Activated naive CD8-positive, alpha-beta T cell treated with anti-CD3 and anti-CD28 coated beads, Interleukin-2, amount 10 ng/mL, durations not matched to agents 7 days and 5 days (primary cell): Measurements from ENCODE around the gene PGBD5. TPM values are rescaled to one million over a fixed set of nuclear protein-coding genes. Genes with fewer than 3 reads are reported as not detected.

Source experiments
- ATAC-seq: fragments of 150-1000 bp; cut with Tn5 transposase; one replicate; pipeline ENCODE4 v1.10.0; 2021; ENCODE audit warnings: low read depth, moderate library complexity
- POLR2A ChIA-PET: fragments of 350-600 bp; sonication (Branson Sonifier 250); formaldehyde crosslinking; loops from one replicate; lab custom pipeline; 2021; ENCODE audit warnings: antibody characterized with exemption; lab: Charles Lee
- DNase-seq: peaks from one replicate; pipeline ENCODE4 v3.0.0; 2021
- H3K27ac Mint-ChIP-seq: one replicate; pipeline ENCODE4 v1.8.0; 2022; ENCODE audit warnings: mild to moderate bottlenecking, mixed read lengths
- H3K27me3 Mint-ChIP-seq: one replicate; pipeline ENCODE4 v1.8.0; 2022; ENCODE audit warnings: mild to moderate bottlenecking, moderate library complexity, mixed read lengths
- H3K36me3 Mint-ChIP-seq: one replicate; pipeline ENCODE4 v1.8.0; 2021; ENCODE audit warnings: mild to moderate bottlenecking, mixed read lengths
- H3K4me1 Mint-ChIP-seq: one replicate; pipeline ENCODE4 v1.8.0; 2021; ENCODE audit warnings: mixed read lengths
- H3K4me3 Mint-ChIP-seq: one replicate; pipeline ENCODE4 v1.8.0; 2022; ENCODE audit warnings: mild to moderate bottlenecking, moderate library complexity, mixed read lengths
- H3K9me3 Mint-ChIP-seq: one replicate; pipeline ENCODE4 v1.8.0; 2021; ENCODE audit warnings: mixed read lengths
- total RNA-seq, 2 experiments: library from RNA; stranded (reverse); gene quantifications; one replicate each; pipeline ENCODE4 v1.2.3, GENCODE V29; 2021

PGBD5 gene
- total RNA-seq, 2 experiments from 2014 or later: not detected

- ATAC-seq (no peak), DNase-seq (no peak)
- Mint-ChIP-seq H3K27me3 (peaks cover 8% of the 10 kb centered on the region), H3K9me3 (no peaks in the 10 kb centered on the region), H3K36me3 (no peaks in the 10 kb centered on the region), H3K4me1 (peaks cover 7% of the 10 kb centered on the region), H3K27ac (no peak overlapping the region), H3K4me3 (no peak overlapping the region)
- POLR2A ChIA-PET: no interaction called here
Observed at GRCh38 chr1:230309646-230310177, 116.4 kb downstream of the PGBD5 start.

- Mint-ChIP-seq H3K4me3 (no peak overlapping the region), H3K4me1 (peaks cover 9% of the 10 kb centered on the region), H3K27me3 (peaks cover 8% of the 10 kb centered on the region), H3K9me3 (no peaks in the 10 kb centered on the region), H3K27ac (no peak overlapping the region), H3K36me3 (no peaks in the 10 kb centered on the region)
- DNase-seq (no peak), ATAC-seq (no peak)
- POLR2A ChIA-PET: no interaction called here
Observed at GRCh38 chr1:230308821-230309220, 117.3 kb downstream of the PGBD5 start.

- H3K27ac Mint-ChIP-seq: no peak overlapping the region
- POLR2A ChIA-PET: no interaction called here
Observed at GRCh38 chr1:230308039-230308438, 118.1 kb downstream of the PGBD5 start.

GRCh38 chr1:230307213-230307612 is 118.9 kb downstream of the PGBD5 start:
- Mint-ChIP-seq H3K27me3 (peaks cover 4% of the 10 kb centered on the region), H3K4me1 (peaks cover 11% of the 10 kb centered on the region), H3K4me3 (no peak overlapping the region), H3K36me3 (no peaks in the 10 kb centered on the region), H3K27ac (no peak overlapping the region), H3K9me3 (no peaks in the 10 kb centered on the region)
- DNase-seq: no peak
- no peak for ATAC-seq
- POLR2A ChIA-PET: no interaction called here

More at GRCh38 chr1:230308039-230308438, 118.1 kb downstream of the PGBD5 start:
- Mint-ChIP-seq H3K4me3 (no peak overlapping the region), H3K4me1 (peaks cover 11% of the 10 kb centered on the region), H3K9me3 (no peaks in the 10 kb centered on the region), H3K27me3 (peaks cover 7% of the 10 kb centered on the region), H3K36me3 (no peaks in the 10 kb centered on the region)
- ATAC-seq: no peak
- no peak for DNase-seq

GRCh38 chr1:230306169-230306568 is 120.0 kb downstream of the PGBD5 start:
- H3K4me3 Mint-ChIP-seq: no peak overlapping the region
- peak; percentile 80 for ATAC-seq
- no peaks in the 10 kb centered on the region for H3K36me3 Mint-ChIP-seq
- POLR2A ChIA-PET: interaction anchor here (0.7 kb wide), 2 partner anchors 202 to 1043 kb away, joined by 3 to 5 read pairs; no protein-coding TSS in a partner anchor
- H3K27me3 Mint-ChIP-seq: peaks cover 4% of the 10 kb centered on the region
- peaks cover 11% of the 10 kb centered on the region for H3K4me1 Mint-ChIP-seq
- no peak for DNase-seq
- peak overlapping the region; percentile 21 for H3K27ac Mint-ChIP-seq
- H3K9me3 Mint-ChIP-seq: no peaks in the 10 kb centered on the region

- Mint-ChIP-seq H3K27me3 (peaks cover 3% of the 10 kb centered on the region), H3K9me3 (no peaks in the 10 kb centered on the region), H3K4me1 (peaks cover 8% of the 10 kb centered on the region), H3K4me3 (no peak overlapping the region), H3K36me3 (no peaks in the 10 kb centered on the region), H3K27ac (no peak overlapping the region)
- ATAC-seq: no peak
- POLR2A ChIA-PET: no interaction called here
- no peak for DNase-seq
Observed at GRCh38 chr1:230303822-230304221, 122.3 kb downstream of the PGBD5 start.

- H3K9me3 Mint-ChIP-seq: no peaks in the 10 kb centered on the region
- POLR2A ChIA-PET: no interaction called here
- no peaks in the 10 kb centered on the region for H3K36me3 Mint-ChIP-seq
- H3K4me3 Mint-ChIP-seq: no peak overlapping the region
- no peak for DNase-seq
- H3K27me3 Mint-ChIP-seq: peaks cover 3% of the 10 kb centered on the region
- ATAC-seq: no peak
- H3K27ac Mint-ChIP-seq: no peak overlapping the region
- H3K4me1 Mint-ChIP-seq: peaks cover 8% of the 10 kb centered on the region
Observed at GRCh38 chr1:230303069-230303468, 123.1 kb downstream of the PGBD5 start.

GRCh38 chr1:230301822-230302221 is 124.3 kb downstream of the PGBD5 start:
- peaks cover 8% of the 10 kb centered on the region for H3K4me1 Mint-ChIP-seq
- ATAC-seq: no peak
- POLR2A ChIA-PET: no interaction called here
- H3K36me3 Mint-ChIP-seq: no peaks in the 10 kb centered on the region
- no peaks in the 10 kb centered on the region for H3K9me3 Mint-ChIP-seq
- no peak for DNase-seq
- no peak overlapping the region for H3K4me3 Mint-ChIP-seq
- no peak overlapping the region for H3K27ac Mint-ChIP-seq
- peaks cover 5% of the 10 kb centered on the region for H3K27me3 Mint-ChIP-seq

- POLR2A ChIA-PET: no interaction called here
- Mint-ChIP-seq H3K4me1 (peaks cover 8% of the 10 kb centered on the region), H3K27ac (no peak overlapping the region), H3K27me3 (peaks cover 6% of the 10 kb centered on the region), H3K4me3 (no peak overlapping the region), H3K36me3 (no peaks in the 10 kb centered on the region), H3K9me3 (no peaks in the 10 kb centered on the region)
- DNase-seq (no peak), ATAC-seq (no peak)
Observed at GRCh38 chr1:230301322-230301721, 124.8 kb downstream of the PGBD5 start.

- no peak overlapping the region for H3K27ac Mint-ChIP-seq
- no peaks in the 10 kb centered on the region for H3K9me3 Mint-ChIP-seq
- H3K4me3 Mint-ChIP-seq: no peak overlapping the region
- DNase-seq (no peak), ATAC-seq (no peak)
- peaks cover 5% of the 10 kb centered on the region for H3K4me1 Mint-ChIP-seq
- H3K27me3 Mint-ChIP-seq: peaks cover 13% of the 10 kb centered on the region
- POLR2A ChIA-PET: no interaction called here
- no peaks in the 10 kb centered on the region for H3K36me3 Mint-ChIP-seq
Observed at GRCh38 chr1:230300322-230301301, 125.5 kb downstream of the PGBD5 start.

GRCh38 chr1:230299191-230300006 is 126.7 kb downstream of the PGBD5 start:
- no peak for ATAC-seq
- no peak overlapping the region for H3K27ac Mint-ChIP-seq
- POLR2A ChIA-PET: no interaction called here

GRCh38 chr1:230295367-230295766 is 130.8 kb downstream of the PGBD5 start:
- Mint-ChIP-seq H3K9me3 (no peaks in the 10 kb centered on the region), H3K4me3 (no peak overlapping the region), H3K27ac (no peak overlapping the region), H3K4me1 (peaks cover 11% of the 10 kb centered on the region), H3K36me3 (no peaks in the 10 kb centered on the region), H3K27me3 (peaks cover 34% of the 10 kb centered on the region)
- no peak for ATAC-seq
- DNase-seq: no peak
- POLR2A ChIA-PET: no interaction called here

More at GRCh38 chr1:230299191-230300006, 126.7 kb downstream of the PGBD5 start:
- H3K36me3 Mint-ChIP-seq: no peaks in the 10 kb centered on the region
- peaks cover 4% of the 10 kb centered on the region for H3K4me1 Mint-ChIP-seq
- H3K4me3 Mint-ChIP-seq: no peak overlapping the region
- no peak for DNase-seq
- no peaks in the 10 kb centered on the region for H3K9me3 Mint-ChIP-seq
- peaks cover 10% of the 10 kb centered on the region for H3K27me3 Mint-ChIP-seq

- Mint-ChIP-seq H3K27me3 (peaks cover 36% of the 10 kb centered on the region), H3K4me1 (peaks cover 11% of the 10 kb centered on the region), H3K27ac (no peak overlapping the region), H3K4me3 (no peak overlapping the region), H3K36me3 (no peaks in the 10 kb centered on the region), H3K9me3 (no peaks in the 10 kb centered on the region)
- POLR2A ChIA-PET: no interaction called here
- ATAC-seq: no peak
- no peak for DNase-seq
Observed at GRCh38 chr1:230293390-230293700, 132.8 kb downstream of the PGBD5 start.
